HepG2 (cell line): ENCODE data around the gene PPP1R7. TPM values are rescaled to one million over a fixed set of nuclear protein-coding genes. Genes with fewer than 3 reads are reported as not detected.

Experiments used
- CAMTA2 ChIP-seq: sonication (generic); formaldehyde crosslinking; IDR thresholded peaks from 2 replicates; pipeline ENCODE4 v1.4.0; 2020; ENCODE audit warnings: mild to moderate bottlenecking, missing genetic modification reagents, borderline replicate concordance
- CREBL2 ChIP-seq: sonication (generic); formaldehyde crosslinking; IDR thresholded peaks from 2 replicates; pipeline ENCODE4 v1.8.1; 2023; ENCODE audit warnings: missing genetic modification reagents, mild to moderate bottlenecking, borderline replicate concordance
- ISL2 ChIP-seq: sonication (generic); formaldehyde crosslinking; IDR thresholded peaks from 2 replicates; pipeline ENCODE4 v1.5.0; 2020; ENCODE audit warnings: missing genetic modification reagents
- JUNB ChIP-seq: sonication (generic); formaldehyde crosslinking; IDR thresholded peaks from 2 replicates; pipeline ENCODE4 v1.8.0; 2022; ENCODE audit warnings: missing genetic modification reagents, mild to moderate bottlenecking, borderline replicate concordance
- KAT8 ChIP-seq: IDR thresholded peaks from 2 replicates; pipeline ENCODE4 v1.6.1; 2016; ENCODE audit warnings: missing genetic modification reagents, missing compliant biosample characterization
- MLX ChIP-seq: IDR thresholded peaks from 2 replicates; pipeline ENCODE4 v1.6.1; 2016
- POLR2AphosphoS2 ChIP-seq: IDR thresholded peaks from 2 replicates; pipeline ENCODE4 v1.6.1; 2011; ENCODE audit warnings: low read depth, low read length, improper control_type of control experiment
- REL ChIP-seq: sonication (generic); formaldehyde crosslinking; conservative IDR thresholded peaks from 2 replicates; pipeline ENCODE4 v1.8.0; 2022; ENCODE audit warnings: mild to moderate bottlenecking, missing genetic modification reagents, moderate library complexity
- STAT5B ChIP-seq: sonication (generic); formaldehyde crosslinking; IDR thresholded peaks from 2 replicates; pipeline ENCODE4 v1.4.0; 2020; ENCODE audit warnings: missing genetic modification reagents
- TCF7 ChIP-seq: sonication (generic); IDR thresholded peaks from 2 replicates; pipeline ENCODE4 v1.6.1; 2016; ENCODE audit warnings: antibody characterized with exemption, low read depth
- ZNF225 ChIP-seq: sonication (generic); formaldehyde crosslinking; IDR thresholded peaks from 2 replicates; pipeline ENCODE4 v1.4.0; 2020; ENCODE audit warnings: mild to moderate bottlenecking, missing genetic modification reagents
- ZNF44 ChIP-seq: sonication (generic); formaldehyde crosslinking; IDR thresholded peaks from 2 replicates; pipeline ENCODE4 v1.5.1; 2020; ENCODE audit warnings: mild to moderate bottlenecking, missing genetic modification reagents
- ZNF558 ChIP-seq: sonication (generic); formaldehyde crosslinking; IDR thresholded peaks from 2 replicates; pipeline ENCODE4 v1.9.0; 2022; ENCODE audit warnings: mild to moderate bottlenecking, missing genetic modification reagents, borderline replicate concordance
- ZNF570 ChIP-seq: sonication (generic); formaldehyde crosslinking; IDR thresholded peaks from 2 replicates; pipeline ENCODE4 v1.4.0; 2020; ENCODE audit warnings: mild to moderate bottlenecking, missing genetic modification reagents, borderline replicate concordance
- ZNF589 ChIP-seq: sonication (generic); formaldehyde crosslinking; conservative IDR thresholded peaks from 2 replicates; pipeline ENCODE4 v1.8.0; 2022; ENCODE audit warnings: mild to moderate bottlenecking, moderate library complexity, missing genetic modification reagents
- ZNF629 ChIP-seq: sonication (generic); formaldehyde crosslinking; conservative IDR thresholded peaks from 2 replicates; pipeline ENCODE4 v1.5.0; 2020; ENCODE audit warnings: missing genetic modification reagents
- ZNF737 ChIP-seq: sonication (generic); formaldehyde crosslinking; IDR thresholded peaks from 2 replicates; pipeline ENCODE4 v1.5.0; 2020; ENCODE audit warnings: missing genetic modification reagents, mild to moderate bottlenecking, borderline replicate concordance
- polyA plus RNA-seq, 8 experiments: library from polyadenylated mRNA; depleted of rRNA in 3 of 8; stranded (reverse) in 7 of 8; unstranded in 1 of 8; fragments of >200 nt; fragmentation: Illumina TruSeq in 4 of 8; extraction: Trizol in 4 of 8; gene quantifications; 2 replicates each; pipeline versions ENCODE4 v1.2.1 to v1.2.3, GENCODE V29; 2011 to 2016; ENCODE audit warnings: low read depth in 4 of 8, missing spikeins in 1 of 8, mixed read lengths in 1 of 8; ENCODE audit not compliant: insufficient read depth in 1 of 8
- total RNA-seq, 5 experiments: library from RNA; depleted of rRNA; stranded (reverse); fragments of >200 nt; fragmentation: Illumina TruSeq; extraction: Trizol; gene quantifications; 2 replicates each; pipeline ENCODE4 v1.2.3, GENCODE V29; 2016; ENCODE audit warnings: low read depth in 1 of 5
- TF ChIP-seq, protein P1 (sequence below): sonication (generic); formaldehyde crosslinking; IDR thresholded peaks from 2 replicates; pipeline ENCODE4 v1.4.0; 2020; ENCODE audit warnings: mild to moderate bottlenecking, missing genetic modification reagents
- TF ChIP-seq, protein P2 (sequence below): fragments of 450-650 bp; IDR thresholded peaks from 2 replicates; pipeline ENCODE4 v1.6.1; 2016
- TF ChIP-seq, protein P3 (sequence below): sonication (generic); formaldehyde crosslinking; IDR thresholded peaks from 2 replicates; pipeline ENCODE4 v1.5.0; 2020; ENCODE audit warnings: mild to moderate bottlenecking, missing genetic modification reagents, borderline replicate concordance

PPP1R7 gene
- total and polyA plus RNA-seq, 2 of the 13 experiments (the other 11 are each of a cell fraction or from before 2014, with no cell fraction given) = 33.3 to 67.9 TPM

DNA sequence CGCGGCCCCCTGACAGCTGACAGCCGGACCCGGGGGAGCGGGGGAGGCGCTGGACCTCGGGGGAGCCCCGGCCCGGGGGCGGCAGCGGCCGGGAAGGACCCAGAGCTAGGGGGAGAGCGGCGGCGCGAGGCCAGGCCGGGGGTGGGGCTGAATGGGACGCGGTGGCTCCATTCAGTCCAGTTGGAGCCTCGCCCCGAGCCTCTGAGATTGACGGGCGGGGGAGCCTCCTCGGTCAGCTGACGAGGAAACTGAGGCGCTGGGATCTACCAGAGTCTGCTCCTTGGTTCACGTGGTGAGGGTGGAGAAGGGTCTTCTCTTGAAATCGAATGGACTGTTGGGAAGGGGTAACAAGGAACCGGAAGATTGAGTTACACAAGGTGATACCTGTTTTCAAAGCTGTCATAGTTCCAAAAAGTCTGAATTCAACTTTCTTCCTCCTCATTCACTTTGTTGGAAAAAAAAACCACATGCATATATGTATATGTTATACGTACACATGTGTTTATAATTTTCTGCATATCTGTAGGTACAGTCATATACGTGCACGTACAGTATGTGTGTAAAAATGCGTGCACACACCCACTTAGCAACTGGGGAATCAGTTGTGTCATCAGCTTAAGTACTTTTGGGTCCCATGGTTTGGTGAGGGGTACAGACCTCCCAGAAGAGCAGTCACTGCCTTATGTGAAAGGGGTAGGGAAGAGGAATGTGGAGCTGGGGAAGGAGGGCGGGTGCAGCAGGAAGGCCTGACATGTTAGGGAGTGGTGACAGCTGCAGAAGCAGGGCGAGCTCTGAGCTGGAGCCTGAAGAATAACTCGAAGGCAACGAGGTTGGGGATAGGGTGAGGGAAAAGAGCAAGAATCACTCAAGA lies 628 bp downstream of the PPP1R7 start (continued):
- TF ChIP-seq, protein P1, sequence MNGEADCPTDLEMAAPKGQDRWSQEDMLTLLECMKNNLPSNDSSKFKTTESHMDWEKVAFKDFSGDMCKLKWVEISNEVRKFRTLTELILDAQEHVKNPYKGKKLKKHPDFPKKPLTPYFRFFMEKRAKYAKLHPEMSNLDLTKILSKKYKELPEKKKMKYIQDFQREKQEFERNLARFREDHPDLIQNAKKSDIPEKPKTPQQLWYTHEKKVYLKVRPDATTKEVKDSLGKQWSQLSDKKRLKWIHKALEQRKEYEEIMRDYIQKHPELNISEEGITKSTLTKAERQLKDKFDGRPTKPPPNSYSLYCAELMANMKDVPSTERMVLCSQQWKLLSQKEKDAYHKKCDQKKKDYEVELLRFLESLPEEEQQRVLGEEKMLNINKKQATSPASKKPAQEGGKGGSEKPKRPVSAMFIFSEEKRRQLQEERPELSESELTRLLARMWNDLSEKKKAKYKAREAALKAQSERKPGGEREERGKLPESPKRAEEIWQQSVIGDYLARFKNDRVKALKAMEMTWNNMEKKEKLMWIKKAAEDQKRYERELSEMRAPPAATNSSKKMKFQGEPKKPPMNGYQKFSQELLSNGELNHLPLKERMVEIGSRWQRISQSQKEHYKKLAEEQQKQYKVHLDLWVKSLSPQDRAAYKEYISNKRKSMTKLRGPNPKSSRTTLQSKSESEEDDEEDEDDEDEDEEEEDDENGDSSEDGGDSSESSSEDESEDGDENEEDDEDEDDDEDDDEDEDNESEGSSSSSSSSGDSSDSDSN (CRISPR knock-in tag) = no peak; the same call in 1 of the 2 replicates
- TF ChIP-seq CREBL2 (CRISPR knock-in tag) (no peak), CAMTA2 (CRISPR knock-in tag) (no peak; the same call in 1 of the 2 replicates), STAT5B (CRISPR knock-in tag) (no peak), ZNF629 (CRISPR knock-in tag) (no peak; the same call in 1 of the 2 replicates), JUNB (CRISPR knock-in tag) (no peak), ZNF570 (CRISPR knock-in tag) (no peak), ZNF225 (CRISPR knock-in tag) (no peak), POLR2AphosphoS2 (no peak), ZNF589 (CRISPR knock-in tag) (peak; percentile 70; the same call in 1 of the 2 replicates), ZNF44 (CRISPR knock-in tag) (no peak), REL (no peak), ZNF558 (CRISPR knock-in tag) (no peak; the same call in 1 of the 2 replicates), ISL2 (CRISPR knock-in tag) (no peak), TCF7 (no peak), MLX (CRISPR knock-in tag) (no peak), ZNF737 (CRISPR knock-in tag) (no peak), KAT8 (CRISPR knock-in tag) (no peak)
- TF ChIP-seq, protein P2, sequence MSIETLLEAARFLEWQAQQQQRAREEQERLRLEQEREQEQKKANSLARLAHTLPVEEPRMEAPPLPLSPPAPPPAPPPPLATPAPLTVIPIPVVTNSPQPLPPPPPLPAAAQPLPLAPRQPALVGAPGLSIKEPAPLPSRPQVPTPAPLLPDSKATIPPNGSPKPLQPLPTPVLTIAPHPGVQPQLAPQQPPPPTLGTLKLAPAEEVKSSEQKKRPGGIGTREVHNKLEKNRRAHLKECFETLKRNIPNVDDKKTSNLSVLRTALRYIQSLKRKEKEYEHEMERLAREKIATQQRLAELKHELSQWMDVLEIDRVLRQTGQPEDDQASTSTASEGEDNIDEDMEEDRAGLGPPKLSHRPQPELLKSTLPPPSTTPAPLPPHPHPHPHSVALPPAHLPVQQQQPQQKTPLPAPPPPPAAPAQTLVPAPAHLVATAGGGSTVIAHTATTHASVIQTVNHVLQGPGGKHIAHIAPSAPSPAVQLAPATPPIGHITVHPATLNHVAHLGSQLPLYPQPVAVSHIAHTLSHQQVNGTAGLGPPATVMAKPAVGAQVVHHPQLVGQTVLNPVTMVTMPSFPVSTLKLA = peak; percentile 68
- TF ChIP-seq, protein P3, sequence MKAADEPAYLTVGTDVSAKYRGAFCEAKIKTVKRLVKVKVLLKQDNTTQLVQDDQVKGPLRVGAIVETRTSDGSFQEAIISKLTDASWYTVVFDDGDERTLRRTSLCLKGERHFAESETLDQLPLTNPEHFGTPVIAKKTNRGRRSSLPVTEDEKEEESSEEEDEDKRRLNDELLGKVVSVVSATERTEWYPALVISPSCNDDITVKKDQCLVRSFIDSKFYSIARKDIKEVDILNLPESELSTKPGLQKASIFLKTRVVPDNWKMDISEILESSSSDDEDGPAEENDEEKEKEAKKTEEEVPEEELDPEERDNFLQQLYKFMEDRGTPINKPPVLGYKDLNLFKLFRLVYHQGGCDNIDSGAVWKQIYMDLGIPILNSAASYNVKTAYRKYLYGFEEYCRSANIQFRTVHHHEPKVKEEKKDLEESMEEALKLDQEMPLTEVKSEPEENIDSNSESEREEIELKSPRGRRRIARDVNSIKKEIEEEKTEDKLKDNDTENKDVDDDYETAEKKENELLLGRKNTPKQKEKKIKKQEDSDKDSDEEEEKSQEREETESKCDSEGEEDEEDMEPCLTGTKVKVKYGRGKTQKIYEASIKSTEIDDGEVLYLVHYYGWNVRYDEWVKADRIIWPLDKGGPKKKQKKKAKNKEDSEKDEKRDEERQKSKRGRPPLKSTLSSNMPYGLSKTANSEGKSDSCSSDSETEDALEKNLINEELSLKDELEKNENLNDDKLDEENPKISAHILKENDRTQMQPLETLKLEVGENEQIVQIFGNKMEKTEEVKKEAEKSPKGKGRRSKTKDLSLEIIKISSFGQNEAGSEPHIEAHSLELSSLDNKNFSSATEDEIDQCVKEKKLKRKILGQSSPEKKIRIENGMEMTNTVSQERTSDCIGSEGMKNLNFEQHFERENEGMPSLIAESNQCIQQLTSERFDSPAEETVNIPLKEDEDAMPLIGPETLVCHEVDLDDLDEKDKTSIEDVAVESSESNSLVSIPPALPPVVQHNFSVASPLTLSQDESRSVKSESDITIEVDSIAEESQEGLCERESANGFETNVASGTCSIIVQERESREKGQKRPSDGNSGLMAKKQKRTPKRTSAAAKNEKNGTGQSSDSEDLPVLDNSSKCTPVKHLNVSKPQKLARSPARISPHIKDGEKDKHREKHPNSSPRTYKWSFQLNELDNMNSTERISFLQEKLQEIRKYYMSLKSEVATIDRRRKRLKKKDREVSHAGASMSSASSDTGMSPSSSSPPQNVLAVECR = no peak
